ENCODE measurements around the gene CPVL.

Gene CPVL

GRCh38 chr7:29005406-29005805, 140.9 kb downstream of the CPVL start:
- peaks cover 17 to 30% of the 10 kb centered on the region in 2 experiments for H3K4me1 ChIP-seq (ENCODE audit: control insufficient read depth in 1 of 2, insufficient read depth in 1 of 2, low read depth in 1 of 2, low read length in 1 of 2)
- no peaks in the 10 kb centered on the region for H3K27me3 ChIP-seq
- no peak for TF ChIP-seq CTCF (IDR thresholded peaks at IDR 0.05)
- H3K27ac ChIP-seq = no peak overlapping the region
- H3K4me3 ChIP-seq (ENCODE audit: low read depth in 1 of 2, low read length in 1 of 2) = no peak overlapping the region
- no peaks in the 10 kb centered on the region for H3K36me3 ChIP-seq
- H3K9me3 ChIP-seq = no peaks in the 10 kb centered on the region

- Histone ChIP-seq H3K27ac (no peak overlapping the region), H3K9me3 (no peaks in the 10 kb centered on the region), H3K36me3 (no peaks in the 10 kb centered on the region), H3K27me3 (no peaks in the 10 kb centered on the region), H3K4me1 (ENCODE audit: control insufficient read depth in 1 of 2, insufficient read depth in 1 of 2, low read depth in 1 of 2, low read length in 1 of 2) (peaks cover 19 to 32% of the 10 kb centered on the region in 2 experiments), H3K4me3 (ENCODE audit: low read depth in 1 of 2, low read length in 1 of 2) (no peak overlapping the region)
- TF ChIP-seq CTCF (IDR thresholded peaks at IDR 0.05) = no peak
These were observed 142.6 kb downstream of the CPVL start for GRCh38 chr7:29003703-29004102.

- no peaks in the 10 kb centered on the region for H3K27me3 ChIP-seq
- H3K27ac ChIP-seq = no peak overlapping the region
- TF ChIP-seq CTCF (IDR thresholded peaks at IDR 0.05) = no peak
- peaks cover 19 to 28% of the 10 kb centered on the region in 2 experiments for H3K4me1 ChIP-seq (ENCODE audit: control insufficient read depth in 1 of 2, insufficient read depth in 1 of 2, low read depth in 1 of 2, low read length in 1 of 2)
- H3K4me3 ChIP-seq (ENCODE audit: low read depth in 1 of 2, low read length in 1 of 2) = no peak overlapping the region
- H3K36me3 ChIP-seq = no peaks in the 10 kb centered on the region
- H3K9me3 ChIP-seq = no peaks in the 10 kb centered on the region
These were observed 145.6 kb downstream of the CPVL start for GRCh38 chr7:29000717-29001076.

- no peaks in the 10 kb centered on the region for H3K27me3 ChIP-seq
- no peak for TF ChIP-seq CTCF (IDR thresholded peaks at IDR 0.05)
- H3K36me3 ChIP-seq = no peaks in the 10 kb centered on the region
- H3K9me3 ChIP-seq = no peaks in the 10 kb centered on the region
- no peak overlapping the region for H3K27ac ChIP-seq
- no peak overlapping the region for H3K4me3 ChIP-seq (ENCODE audit: low read depth in 1 of 2, low read length in 1 of 2)
- peaks cover 19 to 22% of the 10 kb centered on the region in 2 experiments for H3K4me1 ChIP-seq (ENCODE audit: control insufficient read depth in 1 of 2, insufficient read depth in 1 of 2, low read depth in 1 of 2, low read length in 1 of 2)
These were observed 146.2 kb downstream of the CPVL start for GRCh38 chr7:28999895-29000716.

- TF ChIP-seq CTCF (IDR thresholded peaks at IDR 0.05) = no peak
- Histone ChIP-seq H3K9me3 (no peaks in the 10 kb centered on the region), H3K27me3 (no peaks in the 10 kb centered on the region), H3K4me3 (ENCODE audit: low read depth in 1 of 2, low read length in 1 of 2) (no peak overlapping the region), H3K4me1 (ENCODE audit: control insufficient read depth in 1 of 2, insufficient read depth in 1 of 2, low read depth in 1 of 2, low read length in 1 of 2) (peaks cover 19 to 22% of the 10 kb centered on the region in 2 experiments), H3K36me3 (no peaks in the 10 kb centered on the region), H3K27ac (no peak overlapping the region)
These were observed 146.9 kb downstream of the CPVL start for GRCh38 chr7:28999427-28999826.

All from neutrophil (primary cell).